GM12874 (cell line): ENCODE measurements around the gene FARS2.

Source experiments
- CTCF ChIP-seq: IDR thresholded peaks from 2 replicates; pipeline ENCODE4 v1.5.1; 2011; ENCODE audit warnings: low read depth, mild to moderate bottlenecking, control low read depth, low read length, moderate library complexity; ENCODE audit not compliant: insufficient read depth

The FARS2 gene

GRCh38 chr6:5644523-5645185, 383.3 kb downstream of the FARS2 start:
- TF ChIP-seq CTCF: no peak

GRCh38 chr6:5645328-5646290, 384.3 kb downstream of the FARS2 start:
- TF ChIP-seq CTCF: no peak

GRCh38 chr6:5652406-5653137, 391.3 kb downstream of the FARS2 start:
- no peak for TF ChIP-seq CTCF

- TF ChIP-seq CTCF: no peak
These were observed 392.5 kb downstream of the FARS2 start for GRCh38 chr6:5653801-5654200.

- TF ChIP-seq CTCF: no peak
These were observed 394.9 kb downstream of the FARS2 start for GRCh38 chr6:5656226-5656625.

- no peak for TF ChIP-seq CTCF
These were observed 396.5 kb downstream of the FARS2 start for GRCh38 chr6:5657684-5658430.
